ENCODE data around the gene HES5. TPM values are rescaled to one million over a fixed set of nuclear protein-coding genes. Genes with fewer than 3 reads are reported as not detected.

The HES5 gene
- polyA plus RNA-seq, 3 donors = not detected

DNA sequence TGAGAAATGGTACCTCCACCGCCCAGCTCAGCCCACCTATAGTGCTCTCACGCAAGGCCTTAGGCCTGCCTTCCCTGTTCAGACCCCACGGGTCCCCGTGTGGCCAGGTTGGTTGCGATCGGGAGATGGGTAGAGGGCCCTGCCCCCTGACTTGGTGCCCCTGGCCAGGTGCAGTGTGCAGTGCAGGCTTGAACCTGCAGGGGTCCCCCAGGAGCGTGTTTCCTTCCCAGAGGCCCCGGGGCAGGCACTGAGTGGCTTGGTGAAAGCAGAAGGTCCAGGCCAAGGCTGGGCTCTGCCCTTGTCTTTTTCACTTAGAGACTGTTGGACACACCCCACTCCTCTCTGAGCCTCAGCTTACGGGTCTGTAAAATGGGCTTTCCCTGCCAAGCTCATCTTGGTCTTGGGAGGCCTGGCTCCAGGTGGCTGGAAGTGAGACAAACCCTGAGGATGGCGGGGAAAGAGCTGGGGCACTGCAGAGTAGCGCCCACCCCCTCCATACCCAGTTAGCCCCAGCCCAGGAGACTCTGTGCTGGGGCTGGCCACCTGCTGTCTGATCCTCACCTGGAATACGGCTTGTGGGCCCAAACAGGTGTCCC lies 9.3 kb upstream of the HES5 start:
- WGBS (ENCODE audit: insufficient coverage) = 80% methylated on average over 10 of the region's 12 CpGs
- H4K20me1 ChIP-seq (ENCODE audit: insufficient read depth, low read length) = no peaks in the 10 kb centered on the region
- TF ChIP-seq CTCF (IDR thresholded peaks at IDR 0.05) = peak; percentile 35
- H3K4me2 ChIP-seq (replicated peaks; ENCODE audit: extremely low read depth, low read length, poor library complexity, severe bottlenecking) = no peak overlapping the region
- H3K4me3 ChIP-seq (replicated peaks in 1 of 3; ENCODE audit: low read depth in 2 of 3, low read length in 3 of 3) = no peak overlapping the region
- peaks cover 3 to 35% of the 10 kb centered on the region in 2 donors for H3K27me3 ChIP-seq (ENCODE audit: control insufficient read depth in 2 of 2, insufficient read depth in 2 of 2, low read length in 2 of 2)
- peaks cover 20 to 78% (median 34%) of the 10 kb centered on the region in 3 donors for H3K27me3 Mint-ChIP-seq (ENCODE audit: low read depth in 3 of 3)
- no peaks in the 10 kb centered on the region for H3K9me3 Mint-ChIP-seq
- peaks cover 2% of the 10 kb centered on the region for H3K4me1 Mint-ChIP-seq
- H3K27ac Mint-ChIP-seq = no peak overlapping the region
- H3K36me3 ChIP-seq (replicated peaks in 1 of 2; ENCODE audit: control insufficient read depth in 1 of 2, insufficient read depth in 2 of 2, low read length in 2 of 2) = no peaks in the 10 kb centered on the region
- H3K4me3 Mint-ChIP-seq = no peak overlapping the region
- H3K9me3 ChIP-seq (replicated peaks in 1 of 2; ENCODE audit: control insufficient read depth in 1 of 2, insufficient read depth in 1 of 2, low read length in 2 of 2) = no peaks in the 10 kb centered on the region
- H3K9ac ChIP-seq (ENCODE audit: insufficient read depth, low read length, poor library complexity, severe bottlenecking) = no peak overlapping the region
- intact Hi-C loops (cut with micrococcal nuclease) = no loop called here
- no peaks in the 10 kb centered on the region for H3K4me1 ChIP-seq (ENCODE audit: control insufficient read depth in 1 of 2, insufficient read depth in 2 of 2, low read length in 2 of 2)
- H3K79me2 ChIP-seq (ENCODE audit: insufficient read depth, low read length) = no peaks in the 10 kb centered on the region
- no peak overlapping the region for H3K27ac ChIP-seq (ENCODE audit: low read depth in 1 of 2, low read length in 2 of 2)
- H2AFZ ChIP-seq (ENCODE audit: insufficient read depth, low read depth, low read length, poor library complexity, severe bottlenecking) = no peak overlapping the region
- no peaks in the 10 kb centered on the region for H3K36me3 Mint-ChIP-seq
- peak in 1 of 3 donors; percentile 22 for DNase-seq

DNA sequence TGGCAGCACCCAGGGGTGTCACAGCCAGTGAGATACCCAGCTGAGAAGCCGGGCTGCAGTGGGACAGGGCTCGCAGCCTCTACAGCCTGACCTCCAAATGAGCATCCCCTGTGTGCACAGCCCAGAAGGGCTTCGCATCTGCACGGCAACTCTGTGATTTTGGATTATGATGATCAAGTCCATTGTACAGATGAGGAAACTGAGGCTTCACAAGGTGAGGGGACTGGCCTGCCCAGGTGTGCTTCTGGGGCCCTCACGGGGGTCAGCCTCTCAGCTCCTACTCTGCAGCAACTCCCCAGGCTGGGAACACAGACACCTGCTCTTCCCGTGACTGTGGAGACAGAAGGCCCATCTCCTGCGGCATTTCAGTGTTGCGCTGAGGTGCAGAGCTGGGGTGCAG lies 8.8 kb upstream of the HES5 start:
- 85% methylated on average over 8 of the region's 8 CpGs for WGBS (ENCODE audit: insufficient coverage)
- Histone ChIP-seq H3K4me2 (replicated peaks; ENCODE audit: extremely low read depth, low read length, poor library complexity, severe bottlenecking) (no peak overlapping the region), H3K4me3 (replicated peaks in 1 of 3; ENCODE audit: low read depth in 2 of 3, low read length in 3 of 3) (no peak overlapping the region), H2AFZ (ENCODE audit: insufficient read depth, low read depth, low read length, poor library complexity, severe bottlenecking) (no peak overlapping the region), H3K27ac (ENCODE audit: low read depth in 1 of 2, low read length in 2 of 2) (no peak overlapping the region), H3K27me3 (ENCODE audit: control insufficient read depth in 2 of 2, insufficient read depth in 2 of 2, low read length in 2 of 2) (peaks cover 3 to 39% of the 10 kb centered on the region in 2 donors), H4K20me1 (ENCODE audit: insufficient read depth, low read length) (no peaks in the 10 kb centered on the region), H3K4me1 (ENCODE audit: control insufficient read depth in 1 of 2, insufficient read depth in 2 of 2, low read length in 2 of 2) (no peaks in the 10 kb centered on the region), H3K9ac (ENCODE audit: insufficient read depth, low read length, poor library complexity, severe bottlenecking) (no peak overlapping the region), H3K9me3 (replicated peaks in 1 of 2; ENCODE audit: control insufficient read depth in 1 of 2, insufficient read depth in 1 of 2, low read length in 2 of 2) (no peaks in the 10 kb centered on the region), H3K36me3 (replicated peaks in 1 of 2; ENCODE audit: control insufficient read depth in 1 of 2, insufficient read depth in 2 of 2, low read length in 2 of 2) (no peaks in the 10 kb centered on the region), H3K79me2 (ENCODE audit: insufficient read depth, low read length) (no peaks in the 10 kb centered on the region)
- no peak overlapping the region for H3K4me3 Mint-ChIP-seq
- H3K9me3 Mint-ChIP-seq = no peaks in the 10 kb centered on the region
- no peak overlapping the region for H3K27ac Mint-ChIP-seq
- TF ChIP-seq CTCF (IDR thresholded peaks at IDR 0.05) = no peak
- H3K36me3 Mint-ChIP-seq = no peaks in the 10 kb centered on the region
- H3K27me3 Mint-ChIP-seq (ENCODE audit: low read depth in 3 of 3) = peaks cover 22 to 75% (median 34%) of the 10 kb centered on the region in 3 donors
- intact Hi-C loops (cut with micrococcal nuclease) = no loop called here
- no peak for DNase-seq
- peaks cover 2% of the 10 kb centered on the region for H3K4me1 Mint-ChIP-seq
